ENCODE measurements around the gene ACTBL2. TPM values are rescaled to one million over a fixed set of nuclear protein-coding genes. Genes with fewer than 3 reads are reported as not detected.
"Not testable (repeated sequence)": the region's sequence is repeated elsewhere in the genome, so short reads cannot be mapped to it uniquely, and the experiment has no call there.

Gene ACTBL2
- total RNA-seq, 1 donor from 2014 or later: 11.8 TPM

DNA sequence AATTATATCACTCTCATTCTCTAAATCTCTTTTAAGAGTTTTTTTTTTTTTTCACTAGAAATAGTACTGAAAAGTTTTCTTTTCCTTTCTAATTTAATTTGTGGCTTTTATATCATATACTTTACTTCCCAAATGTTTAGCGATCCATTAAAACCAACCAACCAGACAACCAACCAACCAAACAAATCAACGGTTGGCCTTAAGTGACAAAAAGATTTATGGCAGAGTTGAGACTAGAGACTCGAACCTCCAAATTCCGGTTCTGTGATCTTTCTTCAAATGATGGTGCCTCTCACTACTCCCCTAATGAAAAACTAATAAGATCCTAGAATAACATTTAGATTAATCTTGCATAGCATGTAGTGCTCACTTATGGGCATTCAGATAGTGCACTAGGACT, 45.3 kb upstream of the ACTBL2 start:
- Histone ChIP-seq H3K9me3 (ENCODE audit: insufficient read depth, low read depth, low read length) (no peaks in the 10 kb centered on the region), H3K4me1 (ENCODE audit: insufficient read depth, low read length) (peaks cover 6% of the 10 kb centered on the region), H3K4me3 (ENCODE audit: insufficient read depth, low read depth, low read length) (no peak overlapping the region), H3K36me3 (ENCODE audit: insufficient read depth, low read length) (no peaks in the 10 kb centered on the region), H2AFZ (ENCODE audit: low read depth, low read length) (no peak overlapping the region), H3K27me3 (ENCODE audit: insufficient read depth, low read length) (no peaks in the 10 kb centered on the region), H3K4me2 (ENCODE audit: low read length) (no peak overlapping the region), H4K20me1 (ENCODE audit: insufficient read depth, low read length) (no peaks in the 10 kb centered on the region), H3K27ac (ENCODE audit: low read depth, low read length) (no peak overlapping the region), H3K79me2 (ENCODE audit: insufficient read depth, low read length) (no peaks in the 10 kb centered on the region), H3K9ac (ENCODE audit: low read length) (no peak overlapping the region)
- peaks cover 14% of the 10 kb centered on the region for H3K4me1 Mint-ChIP-seq (ENCODE audit: low read depth, unreplicated experiment)
- H3K27me3 Mint-ChIP-seq (ENCODE audit: low read depth, unreplicated experiment): no peaks in the 10 kb centered on the region
- no peaks in the 10 kb centered on the region for H3K9me3 Mint-ChIP-seq (ENCODE audit: unreplicated experiment)
- DNase-seq (ENCODE audit: low read depth): no peak
- H3K27ac Mint-ChIP-seq (ENCODE audit: unreplicated experiment): no peak overlapping the region
- no peak overlapping the region for H3K4me3 Mint-ChIP-seq (ENCODE audit: unreplicated experiment)
- TF ChIP-seq EZH2 (IDR thresholded peaks at IDR 0.05; ENCODE audit: insufficient read depth, low read length) (no peak), CTCF (IDR thresholded peaks at IDR 0.05; ENCODE audit: insufficient read depth, low read depth, low read length) (no peak)
- no peaks in the 10 kb centered on the region for H3K36me3 Mint-ChIP-seq (ENCODE audit: low read depth, unreplicated experiment)
- no peak for FAIRE-seq

- Histone ChIP-seq H3K27ac (ENCODE audit: low read depth, low read length) (no peak overlapping the region), H2AFZ (ENCODE audit: low read depth, low read length) (no peak overlapping the region), H3K9me3 (ENCODE audit: insufficient read depth, low read depth, low read length) (no peaks in the 10 kb centered on the region), H3K4me3 (ENCODE audit: insufficient read depth, low read depth, low read length) (no peak overlapping the region), H4K20me1 (ENCODE audit: insufficient read depth, low read length) (no peaks in the 10 kb centered on the region), H3K4me1 (ENCODE audit: insufficient read depth, low read length) (no peaks in the 10 kb centered on the region), H3K79me2 (ENCODE audit: insufficient read depth, low read length) (no peaks in the 10 kb centered on the region), H3K4me2 (ENCODE audit: low read length) (no peak overlapping the region), H3K9ac (ENCODE audit: low read length) (no peak overlapping the region), H3K36me3 (ENCODE audit: insufficient read depth, low read length) (no peaks in the 10 kb centered on the region), H3K27me3 (ENCODE audit: insufficient read depth, low read length) (no peaks in the 10 kb centered on the region)
- no peak overlapping the region for H3K27ac Mint-ChIP-seq (ENCODE audit: unreplicated experiment)
- DNase-seq (ENCODE audit: low read depth) (no peak), FAIRE-seq (no peak)
- H3K4me3 Mint-ChIP-seq (ENCODE audit: unreplicated experiment): no peak overlapping the region
- H3K9me3 Mint-ChIP-seq (ENCODE audit: unreplicated experiment): peaks cover 5% of the 10 kb centered on the region
- no peak for TF ChIP-seq EZH2 (IDR thresholded peaks at IDR 0.05; ENCODE audit: insufficient read depth, low read length)
- no peak for TF ChIP-seq CTCF (IDR thresholded peaks at IDR 0.05; ENCODE audit: insufficient read depth, low read depth, low read length)
- no peaks in the 10 kb centered on the region for H3K27me3 Mint-ChIP-seq (ENCODE audit: low read depth, unreplicated experiment)
- H3K36me3 Mint-ChIP-seq (ENCODE audit: low read depth, unreplicated experiment): no peaks in the 10 kb centered on the region
- peaks cover 5% of the 10 kb centered on the region for H3K4me1 Mint-ChIP-seq (ENCODE audit: low read depth, unreplicated experiment)
Measured at GRCh38 chr5:57524348-57525060, 41.9 kb upstream of the ACTBL2 start.

DNA sequence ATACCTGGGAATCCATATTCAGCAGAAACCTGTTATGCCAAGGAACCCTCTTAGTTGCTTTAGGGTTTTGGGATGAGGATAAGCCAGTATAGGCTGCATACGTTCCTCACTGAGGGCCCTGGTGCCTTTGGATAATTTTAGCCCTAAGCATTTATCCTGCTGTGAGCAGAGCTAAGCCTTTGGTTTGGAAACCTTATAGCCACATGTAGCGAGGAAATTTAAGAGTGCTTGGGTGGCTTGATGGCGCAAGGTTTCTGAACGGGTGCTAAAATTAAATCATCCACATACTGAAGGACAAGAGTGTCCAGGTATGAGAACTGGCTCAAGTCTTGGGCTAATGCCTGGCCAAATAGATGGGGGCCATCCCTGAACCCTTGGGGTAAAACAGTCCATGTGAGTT, 39.9 kb upstream of the ACTBL2 start:
- not testable (repeated sequence) for H3K36me3 Mint-ChIP-seq (ENCODE audit: low read depth, unreplicated experiment); FAIRE-seq; DNase-seq (ENCODE audit: low read depth)

GRCh38 chr5:57518415-57518814, 35.8 kb upstream of the ACTBL2 start:
- H4K20me1 ChIP-seq (ENCODE audit: insufficient read depth, low read length); H3K36me3 Mint-ChIP-seq (ENCODE audit: low read depth, unreplicated experiment); H3K27me3 ChIP-seq (ENCODE audit: insufficient read depth, low read length); H3K4me1 Mint-ChIP-seq (ENCODE audit: low read depth, unreplicated experiment); H2AFZ ChIP-seq (ENCODE audit: low read depth, low read length); H3K4me1 ChIP-seq (ENCODE audit: insufficient read depth, low read length); H3K4me3 ChIP-seq (ENCODE audit: insufficient read depth, low read depth, low read length); FAIRE-seq; DNase-seq (ENCODE audit: low read depth); H3K79me2 ChIP-seq (ENCODE audit: insufficient read depth, low read length); H3K27me3 Mint-ChIP-seq (ENCODE audit: low read depth, unreplicated experiment); H3K9ac ChIP-seq (ENCODE audit: low read length); H3K27ac Mint-ChIP-seq (ENCODE audit: unreplicated experiment); H3K27ac ChIP-seq (ENCODE audit: low read depth, low read length); H3K4me3 Mint-ChIP-seq (ENCODE audit: unreplicated experiment); H3K4me2 ChIP-seq (ENCODE audit: low read length); H3K36me3 ChIP-seq (ENCODE audit: insufficient read depth, low read length); H3K9me3 ChIP-seq (ENCODE audit: insufficient read depth, low read depth, low read length): not testable (repeated sequence)
- H3K9me3 Mint-ChIP-seq (ENCODE audit: unreplicated experiment): peaks cover 12% of the 10 kb centered on the region

More for the DNA sequence above, 39.9 kb upstream of the ACTBL2 start:
- H3K79me2 ChIP-seq (ENCODE audit: insufficient read depth, low read length); H3K4me2 ChIP-seq (ENCODE audit: low read length); H3K9me3 ChIP-seq (ENCODE audit: insufficient read depth, low read depth, low read length); H3K9me3 Mint-ChIP-seq (ENCODE audit: unreplicated experiment); H3K4me3 ChIP-seq (ENCODE audit: insufficient read depth, low read depth, low read length); H4K20me1 ChIP-seq (ENCODE audit: insufficient read depth, low read length); H3K4me1 ChIP-seq (ENCODE audit: insufficient read depth, low read length); H3K4me1 Mint-ChIP-seq (ENCODE audit: low read depth, unreplicated experiment); H3K27ac ChIP-seq (ENCODE audit: low read depth, low read length); H3K27me3 Mint-ChIP-seq (ENCODE audit: low read depth, unreplicated experiment); H3K4me3 Mint-ChIP-seq (ENCODE audit: unreplicated experiment); H3K36me3 ChIP-seq (ENCODE audit: insufficient read depth, low read length); H3K27ac Mint-ChIP-seq (ENCODE audit: unreplicated experiment); H3K27me3 ChIP-seq (ENCODE audit: insufficient read depth, low read length); H2AFZ ChIP-seq (ENCODE audit: low read depth, low read length); H3K9ac ChIP-seq (ENCODE audit: low read length): not testable (repeated sequence)
